GM21390 (cell line): ENCODE measurements around the gene HCRTR1.

Experiments used
- ATAC-seq: cut with Tn5 transposase; IDR thresholded peaks from one replicate; pipeline ENCODE4 v1.9.1; 2021; ENCODE audit not compliant: unreplicated experiment

The HCRTR1 gene

DNA sequence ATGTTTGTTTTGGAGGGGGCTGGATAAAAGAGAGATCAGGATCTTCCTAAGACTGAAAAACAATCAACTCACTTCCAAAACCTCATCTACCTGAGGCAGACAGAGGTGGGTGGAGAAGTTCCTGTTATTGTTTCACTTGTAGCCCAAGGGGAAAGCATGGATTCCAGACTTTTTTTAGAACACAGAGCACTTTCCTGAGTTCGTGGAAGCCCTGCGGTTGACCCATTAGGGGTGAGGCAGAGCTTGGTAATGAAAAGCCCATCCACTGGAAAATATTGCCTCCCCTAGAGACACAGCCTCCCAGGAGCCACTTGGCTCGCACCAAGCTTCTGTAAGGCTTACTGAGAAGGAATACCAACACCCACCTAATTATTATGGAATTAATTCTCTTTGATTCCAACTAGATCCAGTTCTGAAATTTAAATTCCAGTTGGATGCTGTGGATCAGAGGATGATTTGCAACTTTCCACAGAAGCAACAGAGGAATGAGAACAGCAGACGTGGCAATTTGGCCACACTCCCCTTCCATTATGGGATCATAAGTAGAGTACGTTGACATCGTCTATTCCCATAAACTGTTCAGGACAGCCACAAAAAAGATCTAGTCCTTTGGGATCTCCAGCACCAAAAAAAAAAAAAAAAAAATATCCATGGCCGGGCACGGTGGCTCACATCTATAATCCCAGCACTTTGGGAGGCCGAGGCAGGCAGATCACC lies 31.3 kb downstream of the HCRTR1 start:
- no peak for ATAC-seq

DNA sequence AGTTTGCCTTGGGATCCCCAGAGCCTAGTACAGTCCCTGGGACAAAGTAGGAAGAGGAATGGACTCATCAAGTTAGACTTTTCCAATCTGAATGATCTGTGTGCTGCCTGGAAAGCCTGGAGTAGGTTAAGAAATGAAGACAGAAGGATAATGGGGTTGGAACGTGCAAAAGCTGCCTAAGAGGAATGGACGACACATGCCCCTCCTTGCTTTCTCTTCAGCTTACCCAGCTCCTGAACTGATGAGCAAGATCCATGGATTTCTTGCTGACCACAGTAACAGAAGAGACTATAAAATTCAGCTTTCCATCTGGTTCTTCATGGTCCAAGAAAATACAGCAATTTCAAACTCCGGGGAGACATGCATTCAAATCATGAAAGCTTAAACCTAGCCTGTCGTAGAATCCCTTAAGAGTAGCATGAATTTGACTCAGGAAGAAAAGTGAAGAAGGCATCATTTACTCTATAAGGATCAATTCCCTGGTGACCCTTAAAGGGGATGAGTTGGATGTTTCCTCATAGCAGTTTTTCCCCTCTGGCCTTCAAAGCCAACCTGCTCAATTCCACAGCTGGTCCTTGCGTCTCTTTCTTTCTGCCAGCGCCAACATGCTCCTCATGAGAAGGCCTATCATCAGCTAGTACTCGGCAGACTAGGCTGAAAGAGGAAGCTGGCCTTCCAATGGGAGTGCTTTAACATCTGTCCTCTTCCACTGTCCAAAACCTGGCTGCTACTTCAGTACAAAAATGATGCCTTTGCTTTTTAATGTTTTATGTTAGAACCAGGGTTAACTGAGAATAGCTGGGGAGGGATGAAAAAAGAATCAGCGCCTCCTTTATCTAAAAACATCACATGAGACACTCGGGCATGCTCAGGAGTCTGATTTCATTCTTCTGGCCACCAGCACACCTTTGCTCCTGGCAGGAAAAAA lies 32.9 kb downstream of the HCRTR1 start:
- ATAC-seq: no peak

DNA sequence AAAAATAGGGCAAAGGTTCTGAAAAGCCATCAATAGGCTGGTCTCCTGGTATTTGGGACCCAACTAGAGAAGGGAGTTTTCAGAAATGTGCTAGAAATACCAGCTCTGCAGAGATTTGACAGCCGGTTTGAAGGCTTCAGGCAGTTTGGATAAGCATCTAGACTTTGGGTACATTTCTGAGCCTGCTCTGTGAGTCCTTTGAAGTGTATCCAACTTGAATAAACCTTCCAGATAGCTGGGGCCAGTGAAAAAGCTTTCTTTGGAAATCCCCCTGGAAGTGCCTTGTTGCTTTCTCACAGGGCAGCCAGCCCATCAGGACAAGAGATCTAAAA lies 33.6 kb downstream of the HCRTR1 start:
- ATAC-seq: no peak

DNA sequence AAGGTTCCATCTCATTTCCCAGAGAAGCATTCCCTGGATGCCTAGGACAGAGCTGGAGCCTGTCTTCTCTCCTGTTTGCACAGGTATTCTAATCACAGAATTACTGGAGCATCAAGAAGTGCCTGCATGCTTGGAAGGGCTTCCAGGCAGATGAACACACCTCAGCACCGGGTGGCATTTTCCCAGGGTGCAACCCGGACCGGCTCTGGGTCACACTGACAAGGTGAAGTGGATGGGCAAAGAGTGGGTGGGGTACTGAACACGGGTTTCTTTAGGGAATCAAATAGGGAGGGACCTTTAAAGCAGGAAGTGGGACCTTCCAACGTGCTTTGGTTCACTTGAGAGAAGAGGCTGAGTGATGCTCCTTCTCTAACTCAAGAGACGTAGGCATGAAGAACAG lies 34.3 kb downstream of the HCRTR1 start:
- ATAC-seq: no peak

DNA sequence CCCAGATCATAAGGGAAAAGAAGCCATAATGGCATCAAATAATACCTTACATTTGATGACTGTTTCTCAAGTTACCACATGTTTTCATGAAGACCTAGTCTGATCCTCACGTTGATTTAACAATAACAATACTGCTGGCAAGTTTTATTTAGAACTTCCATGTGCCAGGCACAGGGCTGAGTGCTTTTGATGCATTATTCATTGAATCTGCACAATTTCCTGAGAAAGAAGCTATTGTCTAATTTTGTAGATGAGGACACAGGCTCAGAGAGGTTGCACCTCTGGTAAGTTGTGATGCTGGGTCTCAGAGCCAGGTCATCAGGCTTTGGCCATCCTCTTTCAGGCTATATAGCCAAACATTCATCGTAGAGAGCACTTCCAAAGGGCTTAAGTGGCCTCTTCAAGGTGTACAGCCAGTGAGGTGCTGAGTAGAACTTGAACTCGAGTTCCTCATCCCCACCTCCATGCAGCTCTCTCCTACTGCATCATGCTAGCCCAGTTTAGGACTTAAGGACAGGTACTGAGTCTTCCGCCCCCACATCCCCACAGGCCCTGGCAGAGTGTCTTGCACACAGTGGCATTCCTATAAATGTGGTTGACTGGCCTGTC lies 35.5 kb downstream of the HCRTR1 start:
- ATAC-seq: no peak

DNA sequence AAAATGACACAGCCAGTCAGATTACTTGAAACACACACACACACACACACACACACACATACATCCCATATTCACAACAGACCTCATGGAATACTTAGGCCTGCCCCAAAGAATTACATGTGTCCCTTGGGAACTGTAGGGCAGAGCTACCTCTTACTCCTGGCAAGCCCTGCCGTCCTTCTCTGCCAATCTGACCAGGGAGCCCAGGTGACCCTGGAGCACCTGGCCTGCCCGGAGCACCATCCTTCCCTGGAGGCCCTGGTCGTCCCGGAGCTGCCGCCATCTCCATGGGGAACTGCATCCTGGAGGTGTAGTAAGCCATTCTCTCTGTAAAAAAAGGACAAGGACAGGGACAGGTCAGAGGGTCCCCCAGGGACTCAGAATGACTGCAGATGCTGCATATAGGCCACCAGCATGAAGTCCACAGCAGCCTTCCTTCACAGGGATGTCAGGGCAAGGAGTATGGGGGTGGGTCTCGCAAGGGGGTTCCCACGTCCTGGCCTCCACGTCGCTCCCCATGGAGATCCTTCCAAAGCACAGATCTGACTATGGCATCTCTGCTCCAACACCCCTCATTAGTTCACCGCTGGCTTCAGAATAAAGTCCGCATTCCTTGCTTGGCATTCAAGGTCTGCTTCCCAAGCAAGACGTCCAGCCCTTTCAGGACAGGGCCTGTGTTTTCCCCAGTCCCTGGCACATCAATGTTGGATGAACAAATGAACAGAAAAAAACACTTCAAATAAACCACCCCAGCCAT lies 36.4 kb downstream of the HCRTR1 start:
- ATAC-seq: no peak

DNA sequence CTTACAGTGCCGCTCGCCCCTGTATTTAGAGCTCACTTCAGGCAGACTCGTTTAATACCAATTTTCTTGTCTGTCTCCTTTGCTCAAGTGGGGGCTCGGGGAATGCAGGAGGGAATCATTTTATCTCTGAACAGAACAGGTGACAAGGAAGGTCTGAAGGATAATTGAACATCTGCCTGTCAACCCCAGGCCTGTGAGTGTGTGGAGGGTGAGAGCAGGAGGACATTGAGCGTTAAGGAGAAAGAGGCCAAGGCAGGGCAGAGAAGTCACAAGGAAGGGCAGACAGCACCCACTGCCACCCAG lies 36.9 kb downstream of the HCRTR1 start:
- no peak for ATAC-seq

DNA sequence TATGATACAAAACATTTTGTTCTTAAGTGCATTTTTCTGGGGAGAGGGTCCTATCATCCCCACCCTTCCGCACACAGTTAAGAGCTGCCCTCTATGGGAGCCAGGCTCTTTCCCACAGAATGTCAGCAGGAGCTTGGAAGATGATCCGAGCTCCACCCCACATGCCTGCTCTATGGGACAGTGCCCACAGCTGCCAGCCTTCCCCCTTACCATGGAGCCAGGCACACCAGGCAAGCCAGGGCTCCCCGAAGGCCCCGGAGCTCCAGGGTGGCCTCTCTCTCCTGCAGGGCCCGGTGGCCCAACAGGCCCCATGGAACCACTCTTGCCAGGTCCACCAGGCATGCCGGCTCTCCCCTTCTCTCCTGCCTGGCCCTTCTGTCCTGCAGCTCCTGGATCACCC lies 37.6 kb downstream of the HCRTR1 start:
- no peak for ATAC-seq

DNA sequence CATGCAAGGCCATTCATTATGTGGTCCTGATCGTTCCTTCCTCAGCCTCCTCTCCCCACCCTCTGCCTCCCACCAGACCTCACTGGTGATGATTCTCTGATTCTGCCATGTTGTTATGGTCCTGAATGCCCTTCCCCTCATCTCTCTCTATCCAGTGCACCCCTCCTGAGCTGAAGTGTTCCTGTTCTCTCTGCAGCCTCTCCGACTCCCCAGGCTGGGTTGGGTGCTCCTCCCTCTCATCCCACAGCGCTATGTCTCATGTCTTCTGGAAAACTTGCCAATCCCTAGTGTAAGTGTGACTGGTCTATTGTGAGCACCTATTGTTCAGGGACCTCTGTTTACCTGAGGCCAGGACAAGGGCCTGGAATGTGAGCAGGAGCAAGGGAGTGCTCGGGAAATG lies 38.3 kb downstream of the HCRTR1 start:
- no peak for ATAC-seq

DNA sequence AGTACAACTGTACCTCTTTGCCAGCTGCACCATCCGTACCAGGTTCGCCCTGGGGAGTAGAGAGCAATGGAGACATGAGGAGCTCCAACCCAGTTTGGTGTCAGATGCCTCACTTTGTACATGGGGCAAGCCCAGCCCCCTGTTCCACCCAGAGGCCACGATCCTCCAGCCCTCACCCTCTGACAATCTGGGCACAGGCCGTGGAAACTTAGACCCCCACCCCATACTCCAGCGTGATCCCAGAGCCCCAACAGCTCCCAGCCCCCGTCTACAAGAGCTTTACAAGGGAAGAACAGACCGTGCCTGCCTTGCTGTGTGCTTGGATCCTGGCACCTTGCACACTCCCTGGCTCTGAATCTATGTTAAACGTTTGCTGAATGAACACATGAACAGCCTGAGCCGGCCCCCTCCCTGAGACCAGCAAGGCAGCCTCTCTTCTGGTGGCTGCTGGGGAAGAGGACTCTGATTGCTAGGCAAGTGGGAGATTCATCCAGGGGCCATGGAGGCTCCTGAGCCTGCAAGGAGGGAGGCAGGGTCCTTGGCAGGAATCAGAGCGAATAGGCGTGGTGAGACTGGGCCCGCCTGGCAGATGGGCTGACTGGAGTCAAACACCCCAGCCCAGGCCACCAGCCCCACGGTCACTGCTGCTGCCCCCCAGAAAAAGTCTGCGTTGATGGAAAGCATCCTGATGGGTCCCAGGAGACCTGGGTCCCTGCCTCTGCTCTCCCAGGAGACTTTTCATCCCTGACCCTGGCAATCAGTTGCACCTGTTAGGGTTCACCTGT lies 39.7 kb downstream of the HCRTR1 start:
- no peak for ATAC-seq

DNA sequence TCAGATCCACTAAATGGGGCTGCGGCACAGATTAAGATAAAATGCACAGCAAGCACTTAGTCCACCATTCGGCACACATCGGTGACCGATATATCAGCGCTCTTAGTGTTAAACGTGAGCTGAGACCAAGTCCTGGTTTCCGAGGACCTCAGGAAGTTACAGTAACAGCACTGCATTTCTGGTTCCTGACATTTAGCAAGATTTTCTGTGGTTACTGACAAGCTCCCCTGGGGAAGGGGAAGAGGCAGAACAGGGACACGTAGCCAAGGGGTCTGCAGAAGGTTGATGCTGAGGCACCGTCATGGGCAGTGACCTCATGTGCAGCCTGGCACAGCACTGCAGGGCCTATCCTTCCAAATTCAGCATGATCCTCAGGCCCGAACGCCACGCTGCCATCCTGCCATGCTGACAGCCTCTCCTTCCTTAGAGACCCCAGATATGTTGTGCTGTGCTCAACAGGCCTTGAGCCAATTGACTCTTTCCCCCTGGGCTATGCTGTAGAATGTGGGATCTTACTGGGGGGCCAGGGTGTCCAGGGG lies 40.6 kb downstream of the HCRTR1 start:
- ATAC-seq: no peak

DNA sequence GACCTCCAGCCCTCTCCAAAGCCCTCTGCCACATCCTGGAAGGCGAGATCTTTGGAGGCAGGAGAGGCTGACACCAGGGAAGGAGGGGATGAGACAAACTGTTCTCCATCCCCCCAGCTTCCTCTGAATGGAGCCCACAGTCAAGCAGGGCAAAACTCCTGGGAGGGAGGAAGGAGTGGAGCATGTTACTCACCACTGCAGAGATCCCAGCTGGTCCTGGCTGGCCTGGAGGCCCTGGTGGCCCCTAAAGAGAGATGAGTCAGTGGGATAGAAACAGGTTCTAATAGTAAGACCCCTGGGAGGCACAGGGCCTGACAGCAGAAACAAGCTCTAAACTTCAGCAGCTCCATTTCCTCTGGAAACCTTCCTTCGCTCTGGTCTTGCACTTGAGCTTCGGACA lies 41.2 kb downstream of the HCRTR1 start:
- ATAC-seq: no peak

DNA sequence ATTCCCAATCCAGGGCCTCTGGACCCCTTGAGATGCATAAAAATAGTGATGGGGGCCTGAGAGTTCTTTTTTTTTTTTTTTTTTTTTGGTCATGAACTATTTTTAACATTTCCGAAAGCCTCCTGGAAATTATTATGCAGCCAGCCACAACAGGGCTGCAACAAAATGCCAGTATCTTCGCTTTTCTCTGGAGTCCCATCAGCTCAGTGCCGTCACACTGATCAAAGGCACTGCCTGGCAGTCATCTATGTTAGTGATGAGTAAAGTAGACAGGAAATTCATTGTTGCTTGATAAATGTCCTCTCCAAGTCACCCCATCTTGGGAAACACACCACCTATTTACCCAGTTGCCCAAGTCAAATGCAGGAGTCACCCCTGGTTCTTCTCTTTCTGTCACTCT lies 42.4 kb downstream of the HCRTR1 start:
- ATAC-seq: no peak

DNA sequence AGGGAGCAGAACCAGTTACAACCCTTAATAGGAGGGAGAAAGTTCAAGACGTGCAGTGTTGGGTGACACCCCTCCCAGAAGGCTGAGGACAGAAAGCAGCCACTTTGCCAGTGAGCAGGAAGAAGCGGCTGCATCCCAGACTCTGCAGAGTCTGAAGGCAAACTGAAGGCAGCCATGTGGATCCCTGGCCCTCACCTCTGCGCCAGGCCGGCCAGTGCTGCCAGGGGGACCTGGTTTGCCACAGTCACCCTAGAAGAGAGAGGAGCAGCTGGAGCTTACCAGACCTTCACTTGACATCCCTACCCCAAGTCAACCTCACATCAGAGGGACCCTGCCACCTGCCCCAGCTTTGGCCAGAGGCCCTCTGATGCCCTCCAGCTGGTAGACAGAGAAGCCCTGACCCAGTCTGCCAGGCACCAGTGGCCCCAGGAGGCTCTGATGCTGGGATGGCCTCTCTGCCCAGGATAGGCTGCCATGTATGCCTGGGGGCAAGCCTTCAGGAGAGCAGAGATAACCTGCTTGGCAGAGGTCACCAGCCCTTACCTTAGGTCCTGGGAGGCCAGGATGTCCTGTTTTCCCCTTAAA lies 43.5 kb downstream of the HCRTR1 start:
- ATAC-seq: no peak

DNA sequence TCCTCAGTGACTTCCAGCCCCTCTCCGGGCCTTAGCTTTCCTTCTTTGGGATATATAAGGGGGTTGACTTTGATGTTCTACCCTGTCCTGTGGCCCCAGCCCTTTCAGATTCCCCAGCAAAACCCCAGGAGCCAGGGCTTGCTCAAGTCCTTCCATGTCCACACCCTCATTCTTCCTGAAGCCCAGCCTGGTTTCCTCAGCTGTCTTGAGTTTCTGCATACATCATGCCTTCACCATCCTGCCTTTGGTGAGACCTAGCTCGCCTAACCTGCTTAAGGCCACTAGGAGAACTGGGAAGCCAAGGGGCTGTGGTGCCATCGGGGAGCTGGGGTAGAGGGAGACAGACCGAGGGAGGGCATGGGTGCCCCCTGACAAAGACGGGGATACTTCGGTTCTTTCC lies 44.4 kb downstream of the HCRTR1 start:
- no peak for ATAC-seq

DNA sequence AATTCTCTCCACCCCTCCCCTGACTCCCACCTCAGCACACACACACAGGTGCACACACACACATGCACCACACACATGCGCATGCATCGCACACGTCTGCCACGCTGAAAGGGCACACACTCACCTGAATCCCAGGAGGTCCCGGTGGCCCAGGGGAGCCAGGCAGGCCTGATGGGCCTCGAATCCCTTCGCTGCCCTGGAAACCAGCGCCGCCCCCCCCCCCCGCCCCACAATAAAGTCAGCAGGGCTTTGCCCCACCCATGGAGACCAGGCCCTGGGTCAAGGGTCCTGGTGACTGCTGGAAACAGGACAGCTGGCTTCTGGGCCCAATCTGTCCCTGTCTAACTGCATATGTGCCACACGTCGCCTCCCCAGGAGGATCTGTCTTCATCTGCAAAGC lies 45.0 kb downstream of the HCRTR1 start:
- ATAC-seq: no peak

DNA sequence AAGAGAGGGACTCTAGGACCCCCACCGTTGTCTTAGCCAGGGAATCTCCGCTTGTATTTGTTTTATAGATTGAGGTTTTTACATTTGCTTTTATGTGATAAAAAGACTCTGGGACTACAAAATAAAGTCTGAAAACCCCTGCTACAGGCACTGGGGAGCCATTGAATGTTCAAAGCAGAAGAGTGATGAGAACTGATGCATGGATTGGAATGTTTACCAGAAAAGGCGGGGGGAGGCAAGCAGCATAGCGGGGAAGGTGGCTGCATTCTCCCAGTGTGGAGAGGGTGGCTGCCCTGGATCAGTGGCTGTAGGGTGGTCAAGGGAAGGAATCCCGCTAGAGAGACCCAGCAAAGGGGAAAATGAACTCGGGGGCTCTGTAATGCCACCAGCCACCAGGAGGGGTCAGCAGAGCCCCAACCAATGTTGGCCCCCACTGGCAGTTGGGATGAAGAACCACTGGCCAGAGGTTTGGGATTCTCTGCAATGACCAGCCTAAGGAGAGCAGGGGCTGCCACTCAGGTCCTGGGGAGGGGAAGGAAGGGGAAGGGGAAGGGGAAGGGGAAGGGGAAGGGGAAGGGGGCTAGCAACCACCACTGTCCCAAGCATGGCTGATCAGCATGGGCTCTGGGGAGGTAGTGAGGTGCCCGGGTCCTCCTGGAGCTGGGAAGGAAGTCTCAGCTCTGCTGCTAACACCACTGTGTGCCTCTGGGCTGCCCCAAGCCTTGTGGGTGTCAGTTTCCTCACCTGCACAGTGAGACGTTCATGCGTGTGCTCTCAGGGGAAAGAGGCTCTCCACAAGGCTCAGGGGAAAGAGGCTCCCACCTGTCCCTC lies 46.3 kb downstream of the HCRTR1 start:
- no peak for ATAC-seq

DNA sequence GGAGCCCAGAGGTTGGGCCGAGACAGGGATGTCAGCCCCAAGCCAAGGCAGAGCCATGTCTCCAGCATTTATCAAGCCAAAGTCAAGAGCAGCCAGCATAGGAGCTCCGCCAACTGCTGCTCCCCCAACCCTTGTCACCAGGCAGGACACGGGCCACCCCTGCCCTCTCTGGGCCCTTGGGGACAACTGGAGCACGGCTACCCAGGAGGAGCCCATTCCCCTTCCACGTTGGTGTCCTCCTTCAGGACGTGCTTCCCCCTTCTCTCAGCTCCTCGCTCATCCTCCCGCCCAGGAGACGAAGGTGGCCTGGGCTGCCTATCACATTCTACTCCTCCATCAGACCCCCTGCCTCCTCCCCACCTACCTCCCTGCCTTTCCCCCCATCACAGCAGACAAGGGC lies 47.0 kb downstream of the HCRTR1 start:
- no peak for ATAC-seq

DNA sequence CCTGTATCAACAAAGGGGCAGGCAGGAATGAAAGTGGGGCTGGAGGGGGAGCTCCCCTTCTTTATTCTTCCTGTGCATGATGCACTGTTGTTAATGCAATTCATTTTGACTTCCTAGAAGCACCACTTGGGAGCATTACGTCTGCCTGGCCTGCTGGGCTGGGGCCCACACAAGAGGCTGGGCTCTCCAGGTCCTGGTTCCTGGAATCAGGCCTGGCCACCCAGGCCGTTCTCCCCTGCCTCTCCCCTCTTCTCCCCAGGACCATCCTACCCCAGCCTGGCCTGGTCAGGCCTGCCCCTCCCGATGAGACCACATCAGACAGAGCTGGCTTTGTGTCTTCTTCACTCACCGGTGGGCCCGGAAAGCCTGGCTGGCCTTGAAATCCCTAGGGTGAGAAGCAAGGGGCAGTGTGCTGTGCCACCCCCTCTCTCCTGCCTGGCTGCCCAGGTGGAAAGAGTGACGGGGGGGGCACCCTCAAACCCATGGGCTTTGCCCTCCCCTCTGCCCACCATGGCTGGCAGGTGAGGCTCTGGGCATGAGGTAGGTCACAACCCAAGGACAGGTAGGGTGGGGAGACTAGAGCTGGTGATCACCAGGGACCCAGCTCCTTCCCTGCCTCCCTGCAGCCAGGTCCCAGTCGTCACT lies 47.9 kb downstream of the HCRTR1 start:
- no peak for ATAC-seq
